Mesenchymal stem cell (in vitro differentiated cells and primary cell): Measurements from ENCODE around the gene IL2RA.

Experiments used
- DNase-seq: peaks from one replicate; pipeline ENCODE4 v3.0.0-alpha.2; 2013
- H2AFZ ChIP-seq: one replicate; pipeline ENCODE4 v1.6.1; 2013; ENCODE audit warnings: low read depth, mild to moderate bottlenecking, control low read depth, inconsistent platforms, low read length, moderate library complexity
- H2AK5ac ChIP-seq: 2 replicates; pipeline ENCODE4 v1.6.1; 2013; ENCODE audit warnings: low read length, moderate library complexity, mild to moderate bottlenecking, inconsistent platforms; ENCODE audit not compliant: severe bottlenecking
- H2BK120ac ChIP-seq: one replicate; pipeline ENCODE4 v1.6.1; 2013; ENCODE audit warnings: low read depth, mild to moderate bottlenecking, inconsistent platforms, low read length, moderate library complexity
- H2BK12ac ChIP-seq, 2 experiments: one replicate each; pipeline ENCODE4 v1.6.1; 2013; ENCODE audit warnings: inconsistent platforms in 2 of 2, low read length in 2 of 2, mild to moderate bottlenecking in 2 of 2, moderate library complexity in 2 of 2, control low read depth in 1 of 2
- H2BK15ac ChIP-seq: one replicate; pipeline ENCODE4 v1.6.1; 2013; ENCODE audit warnings: mild to moderate bottlenecking, low read depth, inconsistent platforms; ENCODE audit not compliant: poor library complexity, severe bottlenecking
- H2BK5ac ChIP-seq: 2 replicates; pipeline ENCODE4 v1.6.1; 2013; ENCODE audit warnings: low read depth, mild to moderate bottlenecking, low read length, control low read depth, inconsistent platforms; ENCODE audit not compliant: poor library complexity, severe bottlenecking
- H3K14ac ChIP-seq, 2 experiments: one replicate each; pipeline ENCODE4 v1.6.1; 2013; ENCODE audit warnings: inconsistent platforms in 2 of 2, low read length in 2 of 2, control low read depth in 1 of 2, mild to moderate bottlenecking in 1 of 2, moderate library complexity in 1 of 2
- H3K18ac ChIP-seq, 2 experiments: one replicate each; pipeline ENCODE4 v1.6.1; 2013; ENCODE audit warnings: inconsistent platforms in 2 of 2, low read length in 2 of 2, control low read depth in 1 of 2, low read depth in 1 of 2, mild to moderate bottlenecking in 1 of 2
- H3K23ac ChIP-seq, 2 experiments: one replicate each; pipeline ENCODE4 v1.6.1; 2013; ENCODE audit warnings: inconsistent platforms in 2 of 2, low read length in 2 of 2, mild to moderate bottlenecking in 2 of 2, moderate library complexity in 2 of 2, control low read depth in 1 of 2
- H3K27ac ChIP-seq: 2 replicates; pipeline ENCODE4 v1.5.1; 2013; ENCODE audit warnings: mild to moderate bottlenecking, moderate library complexity, low read length, control low read depth, inconsistent platforms; ENCODE audit not compliant: poor library complexity, severe bottlenecking
- H3K27me3 ChIP-seq, 2 experiments: 2 replicates each; pipeline versions ENCODE4 v1.6.1 to v1.7.0; 2013; ENCODE audit warnings: low read length in 2 of 2, mild to moderate bottlenecking in 2 of 2, moderate library complexity in 2 of 2, control low read depth in 1 of 2, inconsistent platforms in 1 of 2; ENCODE audit not compliant: control insufficient read depth in 1 of 2, insufficient read depth in 1 of 2
- H3K36me3 ChIP-seq, 2 experiments: 2 replicates each; pipeline versions ENCODE4 v1.6.1 to v1.7.0; 2013; ENCODE audit warnings: low read length in 2 of 2, control low read depth in 1 of 2, inconsistent platforms in 1 of 2, low read depth in 1 of 2, mild to moderate bottlenecking in 1 of 2; ENCODE audit not compliant: insufficient read depth in 2 of 2, control insufficient read depth in 1 of 2
- H3K4ac ChIP-seq, 2 experiments: one replicate each; pipeline ENCODE4 v1.6.1; 2013; ENCODE audit warnings: inconsistent platforms in 2 of 2, low read length in 2 of 2, mild to moderate bottlenecking in 2 of 2, moderate library complexity in 2 of 2, control low read depth in 1 of 2, low read depth in 1 of 2
- H3K4me1 ChIP-seq: 2 replicates; pipeline ENCODE4 v1.6.1; 2013; ENCODE audit warnings: low read depth, low read length, control low read depth; ENCODE audit not compliant: control insufficient read depth, insufficient read depth
- H3K4me2 ChIP-seq: 2 replicates; pipeline ENCODE4 v1.6.1; 2013; ENCODE audit warnings: low read length, mild to moderate bottlenecking, inconsistent platforms; ENCODE audit not compliant: poor library complexity, severe bottlenecking
- H3K4me3 ChIP-seq, 2 experiments: 2 replicates each; pipeline versions ENCODE4 v1.5.1 to v1.7.0; 2013; ENCODE audit warnings: low read length in 2 of 2, mild to moderate bottlenecking in 2 of 2, control low read depth in 1 of 2, low read depth in 1 of 2; ENCODE audit not compliant: insufficient read depth in 1 of 2
- H3K79me1 ChIP-seq: replicated peaks from 2 replicates; pipeline ENCODE4 v1.6.1; 2013; ENCODE audit warnings: mild to moderate bottlenecking, control low read depth, low read length, inconsistent platforms; ENCODE audit not compliant: poor library complexity, severe bottlenecking
- H3K9ac ChIP-seq: 2 replicates; pipeline ENCODE4 v1.7.0; 2013; ENCODE audit warnings: mild to moderate bottlenecking, low read length, moderate library complexity
- H3K9me3 ChIP-seq: 2 replicates; pipeline ENCODE4 v1.7.0; 2013; ENCODE audit warnings: mild to moderate bottlenecking, low read length; ENCODE audit not compliant: control insufficient read depth
- H4K8ac ChIP-seq: one replicate; pipeline ENCODE4 v1.6.1; 2013; ENCODE audit warnings: inconsistent platforms, mild to moderate bottlenecking, low read length, moderate library complexity
- H4K91ac ChIP-seq: one replicate; pipeline ENCODE4 v1.6.1; 2013; ENCODE audit warnings: mild to moderate bottlenecking, low read length, inconsistent platforms
- WGBS: methylation state at CpG from one replicate; pipeline ENCODE4 v1.1.7; 2013; ENCODE audit warnings: mixed read lengths; 5-methylcytosine and 5-hydroxymethylcytosine counted together

Gene IL2RA

DNA sequence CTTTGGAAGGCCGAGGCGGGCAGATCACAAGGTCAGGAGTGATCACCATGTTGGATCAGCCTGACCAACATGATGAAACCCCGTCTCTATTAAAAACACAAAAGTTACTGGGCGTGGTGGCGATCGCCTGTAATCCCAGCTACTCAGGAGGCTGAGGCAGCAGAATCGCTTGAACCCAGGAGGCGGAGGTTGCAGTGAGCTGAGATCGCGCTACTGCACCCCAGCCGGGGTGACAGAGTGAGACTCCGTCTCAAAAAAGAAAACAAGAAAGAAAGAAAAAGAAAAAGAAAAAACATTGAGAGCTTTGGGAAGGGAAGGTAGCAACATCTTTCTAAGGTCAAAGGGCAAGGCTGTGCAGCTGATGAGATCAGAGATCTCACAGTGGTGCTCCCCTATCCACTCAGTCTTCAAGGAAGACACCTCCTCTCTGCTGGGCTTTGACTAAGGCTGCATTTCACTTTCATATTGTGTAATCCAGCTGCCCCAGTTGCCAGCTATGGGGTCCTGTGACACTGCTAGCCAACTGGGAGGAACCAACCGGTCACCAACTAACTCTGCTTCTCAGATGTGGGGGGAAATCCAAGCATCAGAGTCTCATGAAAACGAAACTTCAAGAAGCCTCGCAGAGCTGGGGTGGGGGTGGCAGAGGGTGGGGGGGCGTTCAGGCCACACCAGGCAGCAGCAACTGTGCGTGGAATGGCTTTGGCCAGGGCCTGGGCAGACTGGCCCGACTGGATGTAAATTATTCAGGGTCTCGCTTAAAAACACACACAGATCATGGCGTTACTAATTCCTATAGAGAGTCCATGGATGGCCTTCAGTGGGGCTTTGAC lies 86.3 kb downstream of the IL2RA start:
- peak; percentile 59 for DNase-seq
- Histone ChIP-seq H3K79me1 (no peaks in the 10 kb centered on the region), H3K9ac (peak overlapping the region; percentile 81), H3K4ac (no peak overlapping the region), H2AFZ (no peak overlapping the region), H3K27me3 (peaks cover 0 to 4% of the 10 kb centered on the region in 2 experiments), H4K91ac (no peak overlapping the region), H3K36me3 (no peaks in the 10 kb centered on the region), H2BK12ac (no peak overlapping the region), H2BK15ac (no peak overlapping the region), H3K4me2 (no peak overlapping the region), H3K23ac (no peak overlapping the region), H2BK5ac (no peak overlapping the region), H4K8ac (no peak overlapping the region), H2BK120ac (no peak overlapping the region), H3K18ac (no peak overlapping the region), H3K14ac (no peak overlapping the region), H2AK5ac (no peak overlapping the region), H3K4me3 (peak overlapping the region in 1 of 2 experiments; percentile 90), H3K9me3 (no peaks in the 10 kb centered on the region), H3K27ac (no peak overlapping the region), H3K4me1 (peaks cover 14% of the 10 kb centered on the region)
- 83% methylated on average over 20 of the region's 20 CpGs for WGBS

DNA sequence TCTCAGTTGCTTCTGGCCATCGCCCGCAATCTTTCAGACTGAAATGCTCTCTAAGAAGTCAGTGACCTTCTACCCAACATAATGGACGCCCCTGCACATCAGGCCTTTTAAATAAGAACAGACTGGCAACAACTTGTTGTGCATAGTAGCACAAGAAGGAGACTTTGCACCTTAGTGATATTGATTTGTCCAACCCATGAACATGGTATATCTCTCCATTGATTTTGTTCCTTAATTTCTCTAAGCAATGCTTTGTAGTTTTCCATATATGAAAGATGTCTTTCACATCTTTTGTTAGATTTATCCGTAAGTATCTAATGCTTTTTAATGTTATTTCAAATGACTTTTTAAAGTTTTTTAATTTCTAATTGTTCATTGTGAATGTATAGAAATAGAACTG lies 89.1 kb downstream of the IL2RA start:
- Histone ChIP-seq H2BK12ac (no peak overlapping the region), H3K4ac (no peak overlapping the region), H2BK15ac (no peak overlapping the region), H3K4me2 (no peak overlapping the region), H2BK5ac (no peak overlapping the region), H4K91ac (no peak overlapping the region), H3K9me3 (no peaks in the 10 kb centered on the region), H3K18ac (no peak overlapping the region), H3K79me1 (no peaks in the 10 kb centered on the region), H2AK5ac (no peak overlapping the region), H3K27me3 (peaks cover 0 to 1% of the 10 kb centered on the region in 2 experiments), H2BK120ac (no peak overlapping the region), H2AFZ (no peak overlapping the region), H4K8ac (no peak overlapping the region), H3K4me1 (peaks cover 12% of the 10 kb centered on the region), H3K4me3 (no peak overlapping the region), H3K9ac (no peak overlapping the region), H3K27ac (no peak overlapping the region), H3K36me3 (no peaks in the 10 kb centered on the region), H3K23ac (no peak overlapping the region), H3K14ac (no peak overlapping the region)
- DNase-seq: no peak
- 65% methylated on average over 3 of the region's 4 CpGs for WGBS

DNA sequence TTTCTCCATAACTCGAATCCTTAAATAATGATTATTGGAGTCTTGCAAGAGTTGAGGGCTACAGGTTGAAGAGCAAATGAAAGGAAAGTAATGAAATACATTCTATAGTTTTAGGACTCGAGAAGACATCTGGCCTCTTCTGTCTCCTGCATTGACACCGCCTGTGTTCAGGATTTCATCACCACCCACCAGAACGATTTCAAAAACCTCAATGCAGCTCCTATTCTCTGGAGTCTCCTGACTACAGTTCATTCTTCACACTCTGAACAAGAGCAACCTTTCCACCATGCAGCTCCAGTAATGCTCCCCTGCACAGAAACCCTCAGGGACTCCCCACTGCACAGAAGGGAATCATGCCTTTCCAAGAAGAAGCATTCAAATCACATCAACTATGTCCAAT lies 90.3 kb downstream of the IL2RA start:
- no peak overlapping the region for H3K4me2 ChIP-seq
- no peak overlapping the region for H2BK5ac ChIP-seq
- no peak overlapping the region for H4K8ac ChIP-seq
- peak overlapping the region in 1 of 2 experiments; percentile 45 for H3K4me3 ChIP-seq
- no peak overlapping the region for H3K27ac ChIP-seq
- no peak overlapping the region for H3K9ac ChIP-seq
- no peak overlapping the region for H2BK12ac ChIP-seq
- peaks cover 6% of the 10 kb centered on the region for H3K4me1 ChIP-seq
- 96% methylated on average over 3 of the region's 4 CpGs for WGBS
- H3K14ac ChIP-seq: no peak overlapping the region
- no peak overlapping the region for H2BK120ac ChIP-seq
- H3K9me3 ChIP-seq: no peaks in the 10 kb centered on the region
- no peak overlapping the region for H4K91ac ChIP-seq
- no peaks in the 10 kb centered on the region for H3K36me3 ChIP-seq
- H2AK5ac ChIP-seq: no peak overlapping the region
- H3K79me1 ChIP-seq: no peaks in the 10 kb centered on the region
- H3K23ac ChIP-seq: no peak overlapping the region
- H2AFZ ChIP-seq: no peak overlapping the region
- H3K27me3 ChIP-seq: no peaks in the 10 kb centered on the region
- no peak overlapping the region for H3K18ac ChIP-seq
- no peak overlapping the region for H2BK15ac ChIP-seq
- DNase-seq: no peak
- H3K4ac ChIP-seq: no peak overlapping the region

DNA sequence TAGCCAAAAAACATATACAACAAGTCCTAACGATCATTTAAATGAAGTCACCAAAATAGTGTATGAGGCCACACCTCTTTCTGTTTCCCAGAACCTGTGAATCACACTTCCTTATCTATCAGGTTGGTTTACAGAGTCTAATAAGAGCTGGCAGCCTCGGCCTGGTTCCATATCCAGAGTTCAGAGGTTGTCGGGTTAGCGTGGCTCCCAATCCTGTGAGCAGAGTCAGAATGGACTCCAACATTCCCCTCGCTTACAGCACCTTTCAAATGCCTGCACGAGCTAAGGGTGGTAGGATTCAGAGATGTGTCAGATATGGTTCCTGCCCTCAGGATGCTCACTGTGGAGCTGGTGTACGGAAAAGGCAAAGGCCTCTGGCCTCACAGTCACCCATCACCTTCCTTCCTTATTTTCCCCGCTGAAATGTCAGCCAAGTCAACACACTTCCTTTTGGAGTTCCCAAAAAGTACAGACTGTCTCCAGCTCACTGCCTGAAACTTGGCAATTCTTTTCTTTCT lies 90.8 kb downstream of the IL2RA start:
- no peak overlapping the region for H2BK5ac ChIP-seq
- H3K14ac ChIP-seq: no peak overlapping the region
- H3K4me2 ChIP-seq: no peak overlapping the region

More for the DNA sequence above, 90.8 kb downstream of the IL2RA start:
- no peak overlapping the region for H3K18ac ChIP-seq
- peaks cover 3% of the 10 kb centered on the region for H3K4me1 ChIP-seq
- no peak overlapping the region for H2BK12ac ChIP-seq
- H3K23ac ChIP-seq: no peak overlapping the region
- no peak overlapping the region for H2AFZ ChIP-seq
- no peak overlapping the region for H3K9ac ChIP-seq
- H2AK5ac ChIP-seq: no peak overlapping the region
- no peaks in the 10 kb centered on the region for H3K27me3 ChIP-seq
- no peak overlapping the region for H2BK120ac ChIP-seq
- H4K91ac ChIP-seq: no peak overlapping the region
- no peaks in the 10 kb centered on the region for H3K79me1 ChIP-seq
- H4K8ac ChIP-seq: no peak overlapping the region
- H2BK15ac ChIP-seq: no peak overlapping the region
- no peaks in the 10 kb centered on the region for H3K36me3 ChIP-seq
- H3K4ac ChIP-seq: no peak overlapping the region
- no peak overlapping the region for H3K27ac ChIP-seq
- WGBS: 81% methylated on average over 8 of the region's 8 CpGs
- peak overlapping the region in 1 of 2 experiments; percentile 45 for H3K4me3 ChIP-seq
- H3K9me3 ChIP-seq: no peaks in the 10 kb centered on the region
- DNase-seq: peak; percentile 29
